HEK293T (cell line): ENCODE results near the gene LSP1.

Source experiments
- ARNT ChIP-seq: fragments of 450-650 bp; IDR thresholded peaks from 2 replicates; pipeline ENCODE4 v1.6.1; 2017; ENCODE audit warnings: mild to moderate bottlenecking
- BHLHE40 ChIP-seq: fragments of 450-650 bp; IDR thresholded peaks from 2 replicates; pipeline ENCODE4 v1.6.1; 2016; ENCODE audit warnings: mild to moderate bottlenecking, moderate library complexity, borderline replicate concordance
- CTBP1 ChIP-seq: fragments of 450-650 bp; IDR thresholded peaks from 2 replicates; pipeline ENCODE4 v1.6.1; 2016; ENCODE audit warnings: borderline replicate concordance
- ELF4 ChIP-seq: fragments of 450-650 bp; IDR thresholded peaks from 2 replicates; pipeline ENCODE4 v1.6.1; 2017; ENCODE audit warnings: antibody characterized with exemption
- FOXA1 ChIP-seq: fragments of 450-650 bp; IDR thresholded peaks from 2 replicates; pipeline ENCODE4 v1.6.1; 2016; ENCODE audit warnings: mild to moderate bottlenecking
- FOXK2 ChIP-seq: fragments of 450-650 bp; IDR thresholded peaks from 2 replicates; pipeline ENCODE4 v1.6.1; 2016; ENCODE audit warnings: mild to moderate bottlenecking
- L3MBTL2 ChIP-seq: fragments of 450-650 bp; conservative IDR thresholded peaks from 2 replicates; pipeline ENCODE4 v1.6.1; 2016; ENCODE audit warnings: mild to moderate bottlenecking
- LEF1 ChIP-seq: fragments of 450-650 bp; IDR thresholded peaks from 2 replicates; pipeline ENCODE4 v1.6.1; 2017; ENCODE audit warnings: mild to moderate bottlenecking, borderline replicate concordance
- NFRKB ChIP-seq: fragments of 450-650 bp; IDR thresholded peaks from 2 replicates; pipeline ENCODE4 v1.6.1; 2016; ENCODE audit warnings: mild to moderate bottlenecking, moderate library complexity
- PKNOX1 ChIP-seq: fragments of 450-650 bp; IDR thresholded peaks from 2 replicates; pipeline ENCODE4 v1.6.1; 2016
- SP1 ChIP-seq: fragments of 450-650 bp; IDR thresholded peaks from 2 replicates; pipeline ENCODE4 v1.6.1; 2017
- TARDBP ChIP-seq: fragments of 450-650 bp; IDR thresholded peaks from 2 replicates; pipeline ENCODE4 v1.6.1; 2016
- ZNF384 ChIP-seq: fragments of 450-650 bp; IDR thresholded peaks from 2 replicates; pipeline ENCODE4 v1.6.1; 2016

GRCh38 chr11:1825785-1826451, 27.0 kb upstream of the LSP1 start:
- TF ChIP-seq NFRKB, result no peak
- no peak for TF ChIP-seq BHLHE40
- no peak for TF ChIP-seq FOXK2
- TF ChIP-seq FOXA1, result no peak
- TF ChIP-seq CTBP1, result no peak
- no peak for TF ChIP-seq TARDBP
- TF ChIP-seq ARNT, result no peak
- TF ChIP-seq ELF4, result no peak
- TF ChIP-seq SP1, result no peak
- TF ChIP-seq PKNOX1, result no peak
- no peak for TF ChIP-seq L3MBTL2
- no peak for TF ChIP-seq LEF1
- TF ChIP-seq ZNF384, result no peak
